ENCODE results near the gene C6orf120. TPM values are rescaled to one million over a fixed set of nuclear protein-coding genes. Genes with fewer than 3 reads are reported as not detected.

Gene C6orf120
- total and polyA plus RNA-seq, 2 donors (not counting 3 experiments of a cell fraction or from before 2014, with no cell fraction given), result 13.8 to 30.1 TPM

DNA sequence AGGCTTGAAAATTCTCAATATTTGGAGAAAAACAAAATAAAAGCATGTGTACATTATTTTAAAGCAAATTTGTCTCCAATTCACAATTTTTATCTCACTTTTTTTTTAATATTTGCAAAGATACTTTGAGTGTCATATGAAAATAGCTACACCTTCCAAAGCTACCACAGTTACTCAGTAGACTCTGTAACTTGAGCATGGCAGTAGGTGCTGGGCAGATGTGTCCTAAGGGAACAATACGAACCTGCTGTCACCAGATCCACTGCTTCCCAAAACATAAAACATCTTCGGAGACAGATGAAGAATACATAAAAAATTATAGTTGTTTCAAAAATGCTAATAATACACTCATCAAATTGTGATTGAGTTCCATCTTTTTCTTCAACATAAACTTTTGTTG lies 10.7 kb upstream of the C6orf120 start:
- DNase-seq (ENCODE audit: low read depth, low spot score) (no peak), FAIRE-seq (no peak)
- no peak overlapping the region for H3K27ac ChIP-seq (ENCODE audit: insufficient read depth, low read depth, low read length)
- H3K79me2 ChIP-seq (ENCODE audit: control insufficient read depth, insufficient read depth, low read length), result peaks cover 2% of the 10 kb centered on the region
- POLR2A ChIA-PET, result no interaction called here
- no peaks in the 10 kb centered on the region for H3K4me1 ChIP-seq (ENCODE audit: control insufficient read depth, extremely low read depth, insufficient read depth, low read length)
- CTCF ChIA-PET, result no interaction called here
- H2AFZ ChIP-seq (ENCODE audit: low read depth, low read length), result no peak overlapping the region
- H3K4me3 ChIP-seq (replicated peaks in 1 of 3; ENCODE audit: insufficient read depth in 1 of 3, low read depth in 1 of 3, low read length in 3 of 3), result no peak overlapping the region
- no peak overlapping the region for H3K4me2 ChIP-seq (ENCODE audit: insufficient read depth, low read length)
- intact Hi-C loops (cut with micrococcal nuclease) (no loop called here), dilution Hi-C loops (cut with MboI; ENCODE audit: extremely low pct_ligation_motif_present, low sequenced_read_pairs) (no loop called here)
- TF ChIP-seq FOS (IDR thresholded peaks at IDR 0.05; ENCODE audit: borderline replicate concordance, insufficient read depth, low read length), result no peak
- TF ChIP-seq POLR2AphosphoS5 (IDR thresholded peaks at IDR 0.05; ENCODE audit: insufficient read depth, low read depth, low read length), result no peak
- TF ChIP-seq MYC (IDR thresholded peaks at IDR 0.05; ENCODE audit: low read depth, low read length), result no peak
- no peak for TF ChIP-seq GATA2 (IDR thresholded peaks at IDR 0.05; ENCODE audit: insufficient read depth, insufficient read length, low read depth, low read length)
- no peak for TF ChIP-seq JUN (IDR thresholded peaks at IDR 0.05; ENCODE audit: borderline replicate concordance, insufficient read depth, insufficient read length, low read depth)
- TF ChIP-seq POLR2A (IDR thresholded peaks at IDR 0.05; ENCODE audit: low read depth, low read length), result no peak
- TF ChIP-seq EZH2 (IDR thresholded peaks at IDR 0.05; ENCODE audit: borderline replicate concordance, low read depth, low read length, severe bottlenecking), result no peak
- TF ChIP-seq, protein P1, sequence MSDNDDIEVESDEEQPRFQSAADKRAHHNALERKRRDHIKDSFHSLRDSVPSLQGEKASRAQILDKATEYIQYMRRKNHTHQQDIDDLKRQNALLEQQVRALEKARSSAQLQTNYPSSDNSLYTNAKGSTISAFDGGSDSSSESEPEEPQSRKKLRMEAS (IDR thresholded peaks at IDR 0.05; ENCODE audit: insufficient read depth, insufficient read length), result no peak
- TF ChIP-seq, protein P2, sequence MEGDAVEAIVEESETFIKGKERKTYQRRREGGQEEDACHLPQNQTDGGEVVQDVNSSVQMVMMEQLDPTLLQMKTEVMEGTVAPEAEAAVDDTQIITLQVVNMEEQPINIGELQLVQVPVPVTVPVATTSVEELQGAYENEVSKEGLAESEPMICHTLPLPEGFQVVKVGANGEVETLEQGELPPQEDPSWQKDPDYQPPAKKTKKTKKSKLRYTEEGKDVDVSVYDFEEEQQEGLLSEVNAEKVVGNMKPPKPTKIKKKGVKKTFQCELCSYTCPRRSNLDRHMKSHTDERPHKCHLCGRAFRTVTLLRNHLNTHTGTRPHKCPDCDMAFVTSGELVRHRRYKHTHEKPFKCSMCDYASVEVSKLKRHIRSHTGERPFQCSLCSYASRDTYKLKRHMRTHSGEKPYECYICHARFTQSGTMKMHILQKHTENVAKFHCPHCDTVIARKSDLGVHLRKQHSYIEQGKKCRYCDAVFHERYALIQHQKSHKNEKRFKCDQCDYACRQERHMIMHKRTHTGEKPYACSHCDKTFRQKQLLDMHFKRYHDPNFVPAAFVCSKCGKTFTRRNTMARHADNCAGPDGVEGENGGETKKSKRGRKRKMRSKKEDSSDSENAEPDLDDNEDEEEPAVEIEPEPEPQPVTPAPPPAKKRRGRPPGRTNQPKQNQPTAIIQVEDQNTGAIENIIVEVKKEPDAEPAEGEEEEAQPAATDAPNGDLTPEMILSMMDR (IDR thresholded peaks at IDR 0.05; ENCODE audit: extremely low read depth in 1 of 2, insufficient read depth in 1 of 2, low read depth in 1 of 2, low read length in 2 of 2), result no peak
- peaks cover 0 to 2% of the 10 kb centered on the region in 2 experiments for H3K36me3 ChIP-seq (ENCODE audit: control insufficient read depth in 2 of 2, extremely low read depth in 1 of 2, insufficient read depth in 2 of 2, low read length in 2 of 2)
- no peaks in the 10 kb centered on the region for H3K27me3 ChIP-seq (ENCODE audit: control insufficient read depth in 2 of 2, insufficient read depth in 2 of 2, low read length in 2 of 2)
- no peaks in the 10 kb centered on the region for H3K9me3 ChIP-seq (replicated peaks; ENCODE audit: control insufficient read depth, insufficient read depth, low read length)
- BruUV-seq (replicated peaks), result no TSS peak
- no peaks in the 10 kb centered on the region for H3K9me1 ChIP-seq (replicated peaks; ENCODE audit: control insufficient read depth, extremely low read depth, insufficient read depth, low read length)
- no peak overlapping the region for H3K9ac ChIP-seq (replicated peaks; ENCODE audit: extremely low read depth, insufficient read depth, low read length)
- H4K20me1 ChIP-seq (replicated peaks; ENCODE audit: control insufficient read depth, extremely low read depth, insufficient read depth, low read length), result no peaks in the 10 kb centered on the region
